T47D (cell line): ENCODE data around the gene NUDT17.
A peak's percentile ranks its signal among the peaks of the same experiment; 100 is the strongest.

ENCODE experiments used
- DNase-seq, 2 experiments: peaks; one replicate each; pipeline versions ENCODE4 v3.0.0 to v3.0.0-alpha.2; 2011 to 2012; ENCODE audit warnings: low read depth in 1 of 2, low spot score in 1 of 2
- JUND ChIP-seq: IDR thresholded peaks from 2 replicates; pipeline ENCODE4 v1.6.1; 2012; ENCODE audit warnings: low read depth
- in situ Hi-C: cut with HindIII; loops from 2 replicates; pipeline ENCODE4 v1.10.0; 2016; ENCODE audit warnings: low sequenced_read_pairs, low pct_unique_long_range_greater_than_20kb

The NUDT17 gene

GRCh38 chr1:145886390-145886789 lies 41.0 kb downstream of the NUDT17 start:
- in situ Hi-C loops = no loop called here
- no peak for TF ChIP-seq JUND
- no peak for DNase-seq

- in situ Hi-C loops = no loop called here
- TF ChIP-seq JUND = no peak
- DNase-seq = no peak
Measured at GRCh38 chr1:145886816-145887215, 41.4 kb downstream of the NUDT17 start.

- in situ Hi-C loops = no loop called here
- TF ChIP-seq JUND = no peak
- peak in 1 of 2 experiments; percentile 90 for DNase-seq
Measured at GRCh38 chr1:145887631-145888030, 42.2 kb downstream of the NUDT17 start.

- TF ChIP-seq JUND = no peak
- peak in 1 of 2 experiments; percentile 23 for DNase-seq
- in situ Hi-C loops = no loop called here
Measured at GRCh38 chr1:145889722-145890121, 44.3 kb downstream of the NUDT17 start.

- in situ Hi-C loops = no loop called here
- TF ChIP-seq JUND = no peak; the same call in 1 of the 2 replicates
- peak; percentile 72 to 99 for DNase-seq
Measured at GRCh38 chr1:145891143-145891542, 45.7 kb downstream of the NUDT17 start.

GRCh38 chr1:145891587-145892485 lies 46.4 kb downstream of the NUDT17 start:
- peak; percentile 88 to 100 for DNase-seq
- in situ Hi-C loops = no loop called here
- TF ChIP-seq JUND = peak; percentile 75; the same call in 1 of the 2 replicates

- in situ Hi-C loops = no loop called here
- no peak for DNase-seq
- no peak for TF ChIP-seq JUND
Measured at GRCh38 chr1:145892486-145893087, 47.2 kb downstream of the NUDT17 start.

- TF ChIP-seq JUND = no peak
- no peak for DNase-seq
- in situ Hi-C loops = no loop called here
Measured at GRCh38 chr1:145893306-145894055, 48.1 kb downstream of the NUDT17 start.

- in situ Hi-C loops = no loop called here
- TF ChIP-seq JUND = no peak
- DNase-seq = no peak
Measured at GRCh38 chr1:145895471-145895870, 50.0 kb downstream of the NUDT17 start.

- no peak for TF ChIP-seq JUND
- in situ Hi-C loops = no loop called here
Measured at GRCh38 chr1:145897969-145898368, 52.5 kb downstream of the NUDT17 start.

More at GRCh38 chr1:145897969-145898368, 52.5 kb downstream of the NUDT17 start:
- no peak for DNase-seq
